Measurements from ENCODE around the gene MRPL51.

The MRPL51 gene

DNA sequence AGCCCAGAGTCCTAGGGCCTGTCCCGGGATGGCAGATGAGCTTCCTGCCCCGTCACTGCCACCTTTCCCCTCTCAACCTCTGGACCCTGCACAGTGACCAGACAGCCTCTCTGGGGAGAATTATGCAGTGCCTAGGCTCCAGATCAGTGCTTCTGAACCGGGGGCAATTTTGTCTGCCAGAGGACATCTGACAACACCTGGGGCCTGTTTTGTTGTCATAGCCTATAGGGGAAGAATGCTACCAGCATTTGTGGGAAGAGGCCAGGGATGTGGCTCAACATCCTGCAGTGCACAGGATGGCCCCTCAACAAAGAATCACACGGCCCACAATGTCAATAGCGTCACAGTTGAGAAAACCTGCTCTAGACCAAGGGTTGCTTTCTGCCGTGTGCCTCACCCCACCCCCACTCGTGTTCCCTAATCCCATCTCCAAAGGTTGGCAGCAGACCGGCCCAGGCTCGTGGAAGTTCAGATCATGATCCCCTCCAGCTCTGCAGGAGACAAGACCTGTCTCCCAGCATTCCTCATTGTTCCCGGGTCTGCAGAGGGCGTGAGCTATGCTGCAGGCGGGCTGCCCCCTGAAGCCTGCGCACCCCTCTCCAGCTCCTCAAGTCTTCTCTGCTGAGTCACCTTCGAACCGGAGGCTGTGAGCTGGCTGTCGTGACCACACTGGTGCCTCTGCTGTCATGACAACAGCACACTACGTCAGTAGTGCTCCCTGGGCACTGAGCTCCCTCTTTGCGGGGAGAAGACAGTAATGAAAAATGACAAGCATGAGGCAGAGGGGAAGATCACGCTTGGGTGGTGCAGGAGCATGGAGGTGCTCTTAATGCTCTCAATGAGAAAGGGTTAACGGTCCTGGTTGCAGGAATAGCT, 39.2 kb upstream of the MRPL51 start:
- Histone ChIP-seq H4K20me1 (ENCODE audit: insufficient read depth) (peaks cover 18% of the 10 kb centered on the region; the same call in 1 of the 2 replicates), H2AFZ (ENCODE audit: low read depth) (no peak overlapping the region), H3K27ac (peak overlapping the region; percentile 99), H3K4me2 (peak overlapping the region; percentile 98), H3K9ac (peak overlapping the region; percentile 94), H3K27me3 (ENCODE audit: insufficient read depth, low read depth) (no peaks in the 10 kb centered on the region), H3K4me3 (IDR thresholded peaks at IDR 0.05; ENCODE audit: insufficient read depth, low read depth, low read length) (peak overlapping the region; percentile 24), H3K36me3 (ENCODE audit: insufficient read depth) (peaks cover 12% of the 10 kb centered on the region; the same call in 1 of the 2 replicates), H3K79me2 (ENCODE audit: insufficient read depth, low read depth) (peaks cover 37% of the 10 kb centered on the region), H3K4me1 (ENCODE audit: low read depth, poor library complexity, severe bottlenecking) (peaks cover 31% of the 10 kb centered on the region)
- TF ChIP-seq, protein P1, sequence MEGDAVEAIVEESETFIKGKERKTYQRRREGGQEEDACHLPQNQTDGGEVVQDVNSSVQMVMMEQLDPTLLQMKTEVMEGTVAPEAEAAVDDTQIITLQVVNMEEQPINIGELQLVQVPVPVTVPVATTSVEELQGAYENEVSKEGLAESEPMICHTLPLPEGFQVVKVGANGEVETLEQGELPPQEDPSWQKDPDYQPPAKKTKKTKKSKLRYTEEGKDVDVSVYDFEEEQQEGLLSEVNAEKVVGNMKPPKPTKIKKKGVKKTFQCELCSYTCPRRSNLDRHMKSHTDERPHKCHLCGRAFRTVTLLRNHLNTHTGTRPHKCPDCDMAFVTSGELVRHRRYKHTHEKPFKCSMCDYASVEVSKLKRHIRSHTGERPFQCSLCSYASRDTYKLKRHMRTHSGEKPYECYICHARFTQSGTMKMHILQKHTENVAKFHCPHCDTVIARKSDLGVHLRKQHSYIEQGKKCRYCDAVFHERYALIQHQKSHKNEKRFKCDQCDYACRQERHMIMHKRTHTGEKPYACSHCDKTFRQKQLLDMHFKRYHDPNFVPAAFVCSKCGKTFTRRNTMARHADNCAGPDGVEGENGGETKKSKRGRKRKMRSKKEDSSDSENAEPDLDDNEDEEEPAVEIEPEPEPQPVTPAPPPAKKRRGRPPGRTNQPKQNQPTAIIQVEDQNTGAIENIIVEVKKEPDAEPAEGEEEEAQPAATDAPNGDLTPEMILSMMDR (conservative IDR thresholded peaks at IDR 0.05; ENCODE audit: low read depth, low read length), result no peak

GRCh38 chr12:6530576-6531260, 37.7 kb upstream of the MRPL51 start:
- no peak overlapping the region; the same call in 1 of the 2 replicates for H3K9ac ChIP-seq
- peaks cover 5% of the 10 kb centered on the region; the same call in 1 of the 2 replicates for H4K20me1 ChIP-seq (ENCODE audit: insufficient read depth)
- peaks cover 8% of the 10 kb centered on the region; the same call in 1 of the 2 replicates for H3K36me3 ChIP-seq (ENCODE audit: insufficient read depth)
- H3K79me2 ChIP-seq (ENCODE audit: insufficient read depth, low read depth), result peaks cover 26% of the 10 kb centered on the region
- peaks cover 21% of the 10 kb centered on the region for H3K4me1 ChIP-seq (ENCODE audit: low read depth, poor library complexity, severe bottlenecking)
- peak overlapping the region; percentile 98; the same call in 1 of the 2 replicates for H3K4me2 ChIP-seq
- H3K27me3 ChIP-seq (ENCODE audit: insufficient read depth, low read depth), result no peaks in the 10 kb centered on the region
- peak overlapping the region; percentile 99; the same call in 1 of the 2 replicates for H3K27ac ChIP-seq
- no peak overlapping the region for H3K4me3 ChIP-seq (IDR thresholded peaks at IDR 0.05; ENCODE audit: insufficient read depth, low read depth, low read length)
- no peak overlapping the region for H2AFZ ChIP-seq (ENCODE audit: low read depth)
- TF ChIP-seq, protein P1 (conservative IDR thresholded peaks at IDR 0.05; ENCODE audit: low read depth, low read length), result no peak

GRCh38 chr12:6529291-6529737, 36.3 kb upstream of the MRPL51 start:
- Histone ChIP-seq H3K27ac (no peak overlapping the region), H3K79me2 (ENCODE audit: insufficient read depth, low read depth) (peaks cover 12% of the 10 kb centered on the region), H3K4me3 (IDR thresholded peaks at IDR 0.05; ENCODE audit: insufficient read depth, low read depth, low read length) (no peak overlapping the region), H3K27me3 (ENCODE audit: insufficient read depth, low read depth) (no peaks in the 10 kb centered on the region), H3K9ac (no peak overlapping the region), H2AFZ (ENCODE audit: low read depth) (no peak overlapping the region), H4K20me1 (ENCODE audit: insufficient read depth) (no peaks in the 10 kb centered on the region), H3K36me3 (ENCODE audit: insufficient read depth) (peaks cover 12% of the 10 kb centered on the region; the same call in 1 of the 2 replicates), H3K4me1 (ENCODE audit: low read depth, poor library complexity, severe bottlenecking) (peaks cover 21% of the 10 kb centered on the region), H3K4me2 (no peak overlapping the region)
- TF ChIP-seq, protein P1 (conservative IDR thresholded peaks at IDR 0.05; ENCODE audit: low read depth, low read length), result no peak

DNA sequence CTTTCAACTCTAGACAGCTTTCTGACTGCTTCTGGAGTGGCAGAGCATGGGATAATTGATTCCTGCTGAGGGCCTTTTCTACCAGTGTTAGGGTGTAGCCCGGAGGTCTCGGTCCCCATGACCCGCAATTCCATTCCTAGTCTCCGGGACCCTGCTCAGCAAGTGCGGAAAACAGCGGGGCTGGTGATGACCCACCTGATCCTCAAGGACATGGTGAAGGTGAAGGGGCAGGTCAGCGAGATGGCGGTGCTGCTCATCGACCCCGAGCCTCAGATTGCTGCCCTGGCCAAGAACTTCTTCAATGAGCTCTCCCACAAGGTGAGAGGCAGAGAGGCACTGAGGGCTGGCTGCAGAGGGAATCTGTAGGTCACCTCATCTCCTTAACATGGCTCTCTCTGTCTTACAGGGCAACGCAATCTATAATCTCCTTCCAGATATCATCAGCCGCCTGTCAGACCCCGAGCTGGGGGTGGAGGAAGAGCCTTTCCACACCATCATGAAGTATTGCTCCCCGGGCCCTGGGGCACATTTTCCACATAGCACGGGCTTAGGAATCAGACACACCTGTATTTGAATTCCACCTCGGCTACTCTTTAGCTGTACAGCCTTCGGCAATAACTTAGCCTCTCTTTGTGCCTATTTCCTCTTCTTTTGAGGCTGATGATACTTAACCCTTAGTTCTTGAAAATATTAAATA, 35.6 kb upstream of the MRPL51 start:
- Histone ChIP-seq H3K27ac (no peak overlapping the region), H3K4me1 (ENCODE audit: low read depth, poor library complexity, severe bottlenecking) (peaks cover 21% of the 10 kb centered on the region), H3K4me3 (IDR thresholded peaks at IDR 0.05; ENCODE audit: insufficient read depth, low read depth, low read length) (no peak overlapping the region), H4K20me1 (ENCODE audit: insufficient read depth) (no peaks in the 10 kb centered on the region), H3K9ac (no peak overlapping the region), H3K79me2 (ENCODE audit: insufficient read depth, low read depth) (0 out of 2 replicates have a peak, but pooled peaks cover 8% of the 10 kb centered on the region), H3K4me2 (no peak overlapping the region), H3K27me3 (ENCODE audit: insufficient read depth, low read depth) (no peaks in the 10 kb centered on the region), H2AFZ (ENCODE audit: low read depth) (no peak overlapping the region), H3K36me3 (ENCODE audit: insufficient read depth) (peaks cover 12% of the 10 kb centered on the region; the same call in 1 of the 2 replicates)
- TF ChIP-seq, protein P1 (conservative IDR thresholded peaks at IDR 0.05; ENCODE audit: low read depth, low read length), result no peak

All from KMS-11 (cell line).